Measurements from ENCODE around the gene PCNX2. TPM values are rescaled to one million over a fixed set of nuclear protein-coding genes. Genes with fewer than 3 reads are reported as not detected.

PCNX2 gene
- total RNA-seq, 1 experiment from 2014 or later, result 15.3 TPM

DNA sequence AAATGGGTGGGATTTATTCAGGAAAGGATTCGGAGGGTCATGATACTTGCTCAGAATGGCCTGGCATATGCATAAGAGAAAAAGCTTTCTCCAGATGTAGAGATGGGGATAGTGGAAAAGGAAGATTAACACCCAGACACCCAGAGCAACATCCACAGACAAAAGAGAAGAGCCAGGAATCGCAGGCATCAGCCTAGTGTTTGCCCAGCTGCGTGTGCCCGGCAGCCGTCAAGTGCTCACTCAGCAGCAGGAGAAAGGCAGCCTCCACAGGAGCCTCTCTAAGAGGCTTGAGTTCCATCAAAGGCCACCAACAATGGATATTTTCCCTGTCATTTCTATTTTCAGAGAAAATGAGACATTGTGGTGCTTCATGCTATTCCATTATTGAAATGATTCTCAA is 290.4 kb downstream of the PCNX2 start:
- RAD21 ChIA-PET (ENCODE audit: low non-redundant PET in 1 of 2, low total read pairs in 2 of 2, uncharacterized antibody in 2 of 2, unreplicated experiment in 2 of 2), result no interaction called here
- Histone ChIP-seq H3K27ac (ENCODE audit: low read depth, low read length) (no peak overlapping the region), H3K9ac (ENCODE audit: low read length) (no peak overlapping the region), H3K4me2 (ENCODE audit: low read length) (no peak overlapping the region), H4K20me1 (ENCODE audit: insufficient read depth) (no peaks in the 10 kb centered on the region), H3K36me3 (ENCODE audit: control insufficient read depth in 1 of 2, insufficient read depth in 2 of 2, low read length in 2 of 2) (no peaks in the 10 kb centered on the region; a peak in 1 of 4 replicates), H3K9me2 (ENCODE audit: insufficient read depth) (no peaks in the 10 kb centered on the region), H3K4me3 (replicated peaks in 1 of 2; ENCODE audit: low read depth in 1 of 2, low read length in 2 of 2) (no peak overlapping the region), H3K79me2 (ENCODE audit: insufficient read depth, low read length) (no peaks in the 10 kb centered on the region), H3K9me3 (ENCODE audit: control insufficient read depth in 1 of 2, insufficient read depth in 1 of 2, low read depth in 1 of 2, low read length in 2 of 2) (no peaks in the 10 kb centered on the region), H3K4me1 (ENCODE audit: control insufficient read depth in 1 of 2, insufficient read depth in 2 of 2, low read length in 2 of 2) (no peaks in the 10 kb centered on the region), H3K27me3 (ENCODE audit: insufficient read depth, low read length) (no peaks in the 10 kb centered on the region), H2AFZ (ENCODE audit: low read depth, low read length, poor library complexity, severe bottlenecking) (no peak overlapping the region)
- DNase-seq (ENCODE audit: low read depth, low spot score) (no peak), ATAC-seq (no peak)
- no TSS peak for BruUV-seq (replicated peaks)
- TF ChIP-seq CEBPB (IDR thresholded peaks at IDR 0.05; ENCODE audit: low read depth) (no peak), JUND (IDR thresholded peaks at IDR 0.05) (no peak), SP1 (IDR thresholded peaks at IDR 0.05; ENCODE audit: low read depth) (no peak), POLR2AphosphoS5 (IDR thresholded peaks at IDR 0.05; ENCODE audit: low read depth, low read length) (no peak), CBX3 (IDR thresholded peaks at IDR 0.05; ENCODE audit: low read depth) (no peak), EZH2 (IDR thresholded peaks at IDR 0.05) (no peak), RAD21 (IDR thresholded peaks at IDR 0.05; ENCODE audit: low read depth) (no peak), ZBTB33 (IDR thresholded peaks at IDR 0.05; ENCODE audit: extremely low read depth, insufficient replicate concordance, low read length) (no peak), MAX (IDR thresholded peaks at IDR 0.05) (no peak), YY1 (IDR thresholded peaks at IDR 0.05; ENCODE audit: extremely low read depth, insufficient replicate concordance, low read depth, low read length) (no peak), TCF7L2 (IDR thresholded peaks at IDR 0.05; ENCODE audit: borderline replicate concordance, extremely low read depth, insufficient read depth, insufficient read length) (no peak), CTCF (IDR thresholded peaks at IDR 0.05 in 2 of 3, conservative IDR thresholded peaks at IDR 0.05 in 1 of 3; ENCODE audit: borderline replicate concordance in 1 of 3, insufficient read depth in 1 of 3, low read depth in 2 of 3, low read length in 2 of 3) (no peak), REST (IDR thresholded peaks at IDR 0.05; ENCODE audit: low read depth) (no peak), FOSL1 (IDR thresholded peaks at IDR 0.05; ENCODE audit: low read depth) (no peak)
- CTCF ChIA-PET, result no interaction called here
- intact Hi-C loops (cut with micrococcal nuclease), result no loop called here
- POLR2A ChIA-PET, result no interaction called here

Data from HCT116 (cell line).